ENCODE measurements around the gene FGF22. TPM values are rescaled to one million over a fixed set of nuclear protein-coding genes. Genes with fewer than 3 reads are reported as not detected.

The FGF22 gene
- total RNA-seq, 4 donors from 2014 or later = 0.67 to 4.7 (median 1.2) TPM

DNA sequence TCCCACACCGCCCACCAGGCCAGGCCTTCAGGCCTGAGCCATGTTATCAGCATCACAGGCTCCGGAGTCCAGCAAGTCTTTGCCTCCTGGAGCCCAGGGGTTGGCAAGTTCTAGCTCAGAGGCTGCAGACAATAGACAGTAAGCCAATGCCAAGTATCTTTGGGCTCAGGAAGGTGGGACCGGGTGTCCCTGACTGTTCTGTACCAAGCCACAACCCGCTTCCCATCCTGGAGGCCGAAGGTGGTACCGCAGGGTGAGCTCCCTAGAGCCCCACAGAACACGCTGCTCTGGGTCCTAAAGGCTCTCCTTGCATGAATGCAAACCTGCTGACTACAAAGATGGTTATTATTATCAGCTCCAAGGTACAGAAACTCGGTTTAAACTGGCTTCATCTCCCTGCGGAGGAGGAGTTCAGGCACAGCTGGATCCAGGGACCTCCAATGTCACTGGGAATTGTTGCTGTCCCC lies 31.0 kb downstream of the FGF22 start:
- Histone ChIP-seq H3K36me3 (no peaks in the 10 kb centered on the region), H3K4me3 (no peak overlapping the region), H3K27me3 (peaks cover 14% of the 10 kb centered on the region), H3K27ac (no peak overlapping the region), H3K9me3 (no peaks in the 10 kb centered on the region), H3K4me1 (peaks cover 0 to 35% (median under 1%) of the 10 kb centered on the region in 3 donors)
- WGBS, 2 donors (ENCODE audit: low coverage in 1 of 2) = 100% methylated on average over 1 of the region's 9 CpGs; no CpG with 5 or more reads in 1 of the 2 donors
- ATAC-seq = no peak
- TF ChIP-seq EP300 (IDR thresholded peaks at IDR 0.05) (no peak), POLR2AphosphoS5 (IDR thresholded peaks at IDR 0.05) (no peak), POLR2A (IDR thresholded peaks at IDR 0.05) (no peak)
- TF ChIP-seq, protein P1, sequence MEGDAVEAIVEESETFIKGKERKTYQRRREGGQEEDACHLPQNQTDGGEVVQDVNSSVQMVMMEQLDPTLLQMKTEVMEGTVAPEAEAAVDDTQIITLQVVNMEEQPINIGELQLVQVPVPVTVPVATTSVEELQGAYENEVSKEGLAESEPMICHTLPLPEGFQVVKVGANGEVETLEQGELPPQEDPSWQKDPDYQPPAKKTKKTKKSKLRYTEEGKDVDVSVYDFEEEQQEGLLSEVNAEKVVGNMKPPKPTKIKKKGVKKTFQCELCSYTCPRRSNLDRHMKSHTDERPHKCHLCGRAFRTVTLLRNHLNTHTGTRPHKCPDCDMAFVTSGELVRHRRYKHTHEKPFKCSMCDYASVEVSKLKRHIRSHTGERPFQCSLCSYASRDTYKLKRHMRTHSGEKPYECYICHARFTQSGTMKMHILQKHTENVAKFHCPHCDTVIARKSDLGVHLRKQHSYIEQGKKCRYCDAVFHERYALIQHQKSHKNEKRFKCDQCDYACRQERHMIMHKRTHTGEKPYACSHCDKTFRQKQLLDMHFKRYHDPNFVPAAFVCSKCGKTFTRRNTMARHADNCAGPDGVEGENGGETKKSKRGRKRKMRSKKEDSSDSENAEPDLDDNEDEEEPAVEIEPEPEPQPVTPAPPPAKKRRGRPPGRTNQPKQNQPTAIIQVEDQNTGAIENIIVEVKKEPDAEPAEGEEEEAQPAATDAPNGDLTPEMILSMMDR (IDR thresholded peaks at IDR 0.05) = no peak

DNA sequence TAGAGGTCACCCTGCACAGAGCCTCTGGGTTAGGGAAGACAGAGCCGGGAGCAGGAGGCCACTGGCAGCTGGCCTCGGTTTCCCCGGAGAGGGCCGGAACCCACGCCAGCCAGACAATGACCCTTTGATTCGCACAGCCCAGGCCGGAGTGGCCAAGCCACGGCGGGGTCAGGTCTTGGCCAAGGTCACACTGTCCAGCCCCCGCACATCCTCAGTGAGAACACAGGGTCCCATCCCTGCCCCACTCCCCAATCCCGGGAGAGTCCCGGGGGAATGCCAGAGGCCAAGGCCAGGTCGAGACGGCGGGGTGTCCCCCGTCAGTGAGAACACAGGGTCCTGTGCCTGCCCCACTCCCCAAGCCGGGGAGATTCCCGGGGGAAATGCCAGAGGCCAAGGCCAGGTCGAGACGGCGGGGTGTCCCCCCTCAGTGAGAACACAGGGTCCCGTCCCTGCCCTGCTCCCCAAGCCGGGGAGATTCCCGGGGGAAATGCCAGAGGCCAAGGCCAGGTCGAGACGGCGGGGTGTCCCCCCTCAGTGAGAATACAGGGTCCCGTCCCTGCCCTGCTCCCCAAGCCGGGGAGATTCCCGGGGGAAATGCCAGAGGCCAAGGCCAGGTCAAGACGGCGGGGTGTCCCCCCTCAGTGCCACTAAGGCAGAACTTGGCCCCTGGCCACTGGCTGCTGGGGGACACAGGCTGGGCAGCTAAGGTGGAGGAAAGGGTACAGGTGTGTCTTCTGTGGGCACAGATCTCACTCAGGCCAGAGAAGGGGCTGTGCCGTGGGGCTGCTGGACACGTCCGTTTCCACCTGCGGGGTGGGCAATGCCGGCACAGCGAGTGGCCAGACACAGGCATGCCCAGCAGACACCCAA lies 34.8 kb downstream of the FGF22 start:
- ATAC-seq = no peak

DNA sequence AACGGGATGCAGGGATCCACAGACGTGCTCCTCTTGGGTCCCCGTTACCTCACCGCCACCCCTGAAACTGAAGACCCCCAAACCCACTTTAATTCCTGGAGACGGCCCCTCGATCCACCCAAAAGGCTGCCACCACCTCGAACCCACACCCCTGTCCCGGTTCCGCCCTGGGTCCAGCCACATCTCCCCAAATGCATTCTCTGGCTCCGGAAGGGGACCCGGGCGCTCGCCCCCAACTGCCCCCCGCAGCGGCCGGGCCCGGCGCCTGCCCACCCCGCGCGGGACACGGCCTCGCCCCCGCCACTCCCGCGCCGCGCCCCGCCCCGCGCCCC lies 36.3 kb downstream of the FGF22 start:
- Histone ChIP-seq H3K27me3 (peaks cover 29% of the 10 kb centered on the region), H3K36me3 (no peaks in the 10 kb centered on the region), H3K4me1 (peaks cover 0 to 84% (median 23%) of the 10 kb centered on the region in 3 donors), H3K4me3 (peak overlapping the region in 1 of 2 donors; percentile 89), H3K9me3 (no peaks in the 10 kb centered on the region), H3K27ac (peak overlapping the region; percentile 12 to 99 (median 98))
- 0 to 16% methylated on average over 1 to 3 of the region's 31 CpGs for WGBS, 2 donors (ENCODE audit: low coverage in 1 of 2)
- no peak for TF ChIP-seq EP300 (IDR thresholded peaks at IDR 0.05)
- TF ChIP-seq POLR2A (IDR thresholded peaks at IDR 0.05) = no peak
- TF ChIP-seq, protein P1 (IDR thresholded peaks at IDR 0.05) = no peak
- TF ChIP-seq POLR2AphosphoS5 (IDR thresholded peaks at IDR 0.05) = no peak
- ATAC-seq = peak; percentile 11

More for the DNA sequence above, 34.8 kb downstream of the FGF22 start:
- Histone ChIP-seq H3K27ac (peak overlapping the region in 3 of 4 donors; percentile 97 to 99 (median 99)), H3K9me3 (no peaks in the 10 kb centered on the region), H3K4me3 (peak overlapping the region in 1 of 2 donors; percentile 89), H3K27me3 (peaks cover 29% of the 10 kb centered on the region), H3K36me3 (no peaks in the 10 kb centered on the region), H3K4me1 (peaks cover 0 to 72% (median 22%) of the 10 kb centered on the region in 3 donors)
- WGBS, 2 donors (ENCODE audit: low coverage in 1 of 2) = 71% methylated on average over 14 of the region's 38 CpGs; no CpG with 5 or more reads in 1 of the 2 donors
- TF ChIP-seq, protein P1 (IDR thresholded peaks at IDR 0.05) = no peak
- TF ChIP-seq EP300 (IDR thresholded peaks at IDR 0.05) (no peak), POLR2AphosphoS5 (IDR thresholded peaks at IDR 0.05) (no peak), POLR2A (IDR thresholded peaks at IDR 0.05) (no peak)

DNA sequence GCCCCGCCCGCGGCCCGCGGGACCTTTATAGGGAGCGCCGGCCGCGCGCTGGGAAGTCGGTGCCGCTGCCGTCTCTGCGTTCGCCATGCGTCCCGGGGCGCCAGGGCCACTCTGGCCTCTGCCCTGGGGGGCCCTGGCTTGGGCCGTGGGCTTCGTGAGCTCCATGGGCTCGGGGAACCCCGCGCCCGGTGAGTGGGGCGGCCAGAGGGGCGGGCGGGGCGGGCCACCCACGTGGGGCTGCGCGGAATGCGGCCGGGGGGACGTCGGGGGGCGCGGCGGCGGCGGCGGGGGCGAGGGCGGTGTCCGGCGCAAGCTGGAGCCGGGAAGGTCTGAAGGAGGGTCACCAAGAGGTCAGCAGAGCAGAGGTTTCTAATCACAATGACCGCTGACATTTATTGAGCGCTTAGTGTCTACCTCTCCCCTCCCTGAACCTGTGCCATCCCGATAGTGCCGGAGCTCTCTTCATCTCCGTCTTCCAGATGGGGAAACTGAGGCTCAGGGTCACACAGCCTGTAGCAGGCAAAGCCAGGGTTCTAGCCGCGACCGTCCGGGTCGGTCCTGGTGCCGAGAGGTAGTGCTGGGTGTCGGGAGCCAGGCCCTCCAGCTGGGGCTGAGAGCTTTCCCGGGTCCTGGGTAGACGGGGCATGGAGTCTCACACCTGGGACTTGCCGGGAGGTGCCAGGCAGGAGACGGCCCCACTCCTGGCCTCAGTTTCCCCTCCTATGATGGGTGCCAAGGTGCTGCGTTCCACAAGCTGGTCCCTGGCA lies 36.8 kb downstream of the FGF22 start, which contains the start of gene FSTL3:
FSTL3 (plus strand) TSS at position 54 of the 767 bp plus-strand sequence; CDS start at position 86, 32 bp downstream.
- peak within 1 kb of the TSS; percentile 75 to 99 (median 98) for H3K27ac ChIP-seq
- no peak for ATAC-seq
- H3K9me3 ChIP-seq = no peaks in the 10 kb centered on the region
- H3K4me1 ChIP-seq = peaks cover 0 to 90% (median 27%) of the 10 kb centered on the region in 3 donors
- H3K4me3 ChIP-seq = peak within 1 kb of the TSS; percentile 46 to 89
- peaks cover 29% of the 10 kb centered on the region for H3K27me3 ChIP-seq
- WGBS, 2 donors (ENCODE audit: low coverage in 1 of 2) = no CpG with 5 or more reads among the region's 63 CpGs
- peaks cover 0 to 5% of the 10 kb centered on the region in 2 donors for H3K36me3 ChIP-seq
- TF ChIP-seq EP300 (IDR thresholded peaks at IDR 0.05) (no peak), POLR2A (IDR thresholded peaks at IDR 0.05) (peak; percentile 59 to 77), POLR2AphosphoS5 (IDR thresholded peaks at IDR 0.05) (peak; percentile 65)

DNA sequence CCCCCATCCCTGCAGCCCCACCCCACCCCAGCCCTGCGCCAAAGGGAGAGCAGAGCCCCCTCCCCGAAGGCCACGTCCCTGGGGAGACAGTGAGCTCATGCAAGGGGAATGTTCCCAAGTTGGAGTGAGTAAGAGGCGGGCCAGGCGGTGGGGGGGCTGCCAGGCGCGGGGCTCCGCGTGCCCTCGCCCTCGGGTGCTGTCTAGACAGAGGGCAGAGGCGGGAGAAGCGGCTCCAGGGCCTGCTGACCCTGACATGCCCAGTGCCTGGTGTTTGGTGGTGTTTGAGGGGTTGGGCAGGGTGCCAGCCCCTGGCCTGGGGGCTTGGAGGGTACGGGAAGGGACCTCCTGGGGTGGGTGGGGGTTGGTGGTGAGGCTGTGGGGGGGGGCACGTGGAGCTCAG lies 37.5 kb downstream of the FGF22 start:
- no CpG with 5 or more reads among the region's 15 CpGs for WGBS, 2 donors (ENCODE audit: low coverage in 1 of 2)
- Histone ChIP-seq H3K4me1 (peaks cover 0 to 90% (median 27%) of the 10 kb centered on the region in 3 donors), H3K9me3 (no peaks in the 10 kb centered on the region), H3K27me3 (peaks cover 29% of the 10 kb centered on the region), H3K4me3 (peak overlapping the region; percentile 46 to 89), H3K36me3 (peaks cover 0 to 9% of the 10 kb centered on the region in 2 donors), H3K27ac (peak overlapping the region; percentile 75 to 99 (median 98))
- peak; percentile 86 for TF ChIP-seq POLR2AphosphoS5 (IDR thresholded peaks at IDR 0.05)
- no peak for TF ChIP-seq POLR2A (IDR thresholded peaks at IDR 0.05)
- TF ChIP-seq, protein P1 (IDR thresholded peaks at IDR 0.05) = no peak
- peak; percentile 20 for ATAC-seq
